Activated effector memory CD4-positive, alpha-beta T cell treated with anti-CD3 and anti-CD28 coated beads, Interleukin-2, amount 50 U/mL, for 16 hours (primary cell): ENCODE measurements around the gene RRH.

ENCODE experiments used
- DNase-seq: peaks from one replicate; pipeline ENCODE4 v3.0.0-alpha.2; 2020

The RRH gene

DNA sequence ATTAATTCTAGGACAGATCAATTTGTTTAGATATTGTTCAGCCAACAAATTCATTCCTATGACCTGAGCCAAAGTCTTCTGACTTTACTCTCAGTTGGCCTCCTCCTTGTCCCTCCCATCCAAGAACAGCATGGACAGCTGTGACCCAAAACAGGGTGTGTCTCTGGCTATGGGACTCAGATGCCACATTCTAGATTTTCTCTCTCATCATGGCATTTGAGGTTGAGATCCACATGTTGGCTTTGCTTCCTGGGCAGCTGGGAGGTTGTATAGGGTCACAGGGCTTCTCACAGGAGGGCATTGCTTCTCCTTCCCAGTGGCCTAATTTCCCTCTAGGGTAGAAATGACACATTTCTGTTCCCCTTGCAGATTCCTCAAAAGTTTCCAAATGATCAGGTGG, 62.3 kb downstream of the RRH start:
- no peak for DNase-seq
